HEK293T (cell line): ENCODE measurements around the gene DUSP23.

Experiments
- CTCF ChIA-PET: fragments of 350-600 bp; formaldehyde crosslinking; extraction: SDS; loops from one replicate; lab custom pipeline; 2021; ENCODE audit warnings: antibody characterized with exemption, inconsistent platforms; lab: Yijun Ruan, JAX
- POLR2A ChIA-PET: fragments of 350-600 bp; formaldehyde crosslinking; extraction: SDS; loops from one replicate; lab custom pipeline; 2020; ENCODE audit warnings: antibody characterized with exemption, inconsistent platforms; lab: Yijun Ruan, JAX
- DNase-seq: peaks from one replicate; pipeline ENCODE4 v3.0.0; 2012; ENCODE audit warnings: mixed read lengths; ENCODE audit errors: extremely low spot score
- ARNT ChIP-seq: fragments of 450-650 bp; IDR thresholded peaks from 2 replicates; pipeline ENCODE4 v1.6.1; 2017; ENCODE audit warnings: mild to moderate bottlenecking
- BHLHE40 ChIP-seq: fragments of 450-650 bp; IDR thresholded peaks from 2 replicates; pipeline ENCODE4 v1.6.1; 2016; ENCODE audit warnings: mild to moderate bottlenecking, moderate library complexity, borderline replicate concordance
- CTBP1 ChIP-seq: fragments of 450-650 bp; IDR thresholded peaks from 2 replicates; pipeline ENCODE4 v1.6.1; 2016; ENCODE audit warnings: borderline replicate concordance
- ELF4 ChIP-seq: fragments of 450-650 bp; IDR thresholded peaks from 2 replicates; pipeline ENCODE4 v1.6.1; 2017; ENCODE audit warnings: antibody characterized with exemption
- FOXA1 ChIP-seq: fragments of 450-650 bp; IDR thresholded peaks from 2 replicates; pipeline ENCODE4 v1.6.1; 2016; ENCODE audit warnings: mild to moderate bottlenecking
- FOXK2 ChIP-seq: fragments of 450-650 bp; IDR thresholded peaks from 2 replicates; pipeline ENCODE4 v1.6.1; 2016; ENCODE audit warnings: mild to moderate bottlenecking
- FOXM1 ChIP-seq: fragments of 450-650 bp; IDR thresholded peaks from 2 replicates; pipeline ENCODE4 v1.6.1; 2017; ENCODE audit warnings: mild to moderate bottlenecking, borderline replicate concordance
- HDGF ChIP-seq: fragments of 450-650 bp; IDR thresholded peaks from 2 replicates; pipeline ENCODE4 v1.6.1; 2017; ENCODE audit warnings: antibody characterized with exemption, borderline replicate concordance
- L3MBTL2 ChIP-seq: fragments of 450-650 bp; conservative IDR thresholded peaks from 2 replicates; pipeline ENCODE4 v1.6.1; 2016; ENCODE audit warnings: mild to moderate bottlenecking
- LEF1 ChIP-seq: fragments of 450-650 bp; IDR thresholded peaks from 2 replicates; pipeline ENCODE4 v1.6.1; 2017; ENCODE audit warnings: mild to moderate bottlenecking, borderline replicate concordance
- NFRKB ChIP-seq: fragments of 450-650 bp; IDR thresholded peaks from 2 replicates; pipeline ENCODE4 v1.6.1; 2016; ENCODE audit warnings: mild to moderate bottlenecking, moderate library complexity
- PKNOX1 ChIP-seq: fragments of 450-650 bp; IDR thresholded peaks from 2 replicates; pipeline ENCODE4 v1.6.1; 2016
- SP1 ChIP-seq: fragments of 450-650 bp; IDR thresholded peaks from 2 replicates; pipeline ENCODE4 v1.6.1; 2017
- SUZ12 ChIP-seq: fragments of 450-650 bp; IDR thresholded peaks from 2 replicates; pipeline ENCODE4 v1.6.1; 2016; ENCODE audit warnings: mild to moderate bottlenecking
- TARDBP ChIP-seq: fragments of 450-650 bp; IDR thresholded peaks from 2 replicates; pipeline ENCODE4 v1.6.1; 2016
- ZNF384 ChIP-seq: fragments of 450-650 bp; IDR thresholded peaks from 2 replicates; pipeline ENCODE4 v1.6.1; 2016

Gene DUSP23

GRCh38 chr1:159791461-159791860, 10.7 kb downstream of the DUSP23 start:
- TF ChIP-seq ELF4 = no peak
- no peak for TF ChIP-seq L3MBTL2
- no peak for TF ChIP-seq NFRKB
- no peak for TF ChIP-seq SP1
- no peak for TF ChIP-seq ZNF384
- no peak for TF ChIP-seq ARNT
- CTCF ChIA-PET = no interaction called here
- no peak for DNase-seq
- POLR2A ChIA-PET = no interaction called here

GRCh38 chr1:159795534-159795933, 14.8 kb downstream of the DUSP23 start:
- no peak for DNase-seq
- TF ChIP-seq HDGF (no peak), SP1 (no peak), TARDBP (no peak), L3MBTL2 (no peak)
- POLR2A ChIA-PET = no interaction called here
- CTCF ChIA-PET = no interaction called here

GRCh38 chr1:159798893-159799292, 18.1 kb downstream of the DUSP23 start:
- no peak for TF ChIP-seq HDGF
- peak; percentile 78 for TF ChIP-seq ARNT
- TF ChIP-seq LEF1 = no peak
- POLR2A ChIA-PET = interaction anchor here (1.1 kb wide), 1 partner anchor 127 kb away, joined by 5 read pairs; the partner anchor contains the start of gene TAGLN2
- DNase-seq = peak; percentile 81
- CTCF ChIA-PET = interaction anchor here (0.9 to 4.0 kb wide), 14 partner anchors 9 to 209 kb away, joined by 3 to 53 read pairs (median 4); no protein-coding TSS in a partner anchor

GRCh38 chr1:159799446-159799985, 18.8 kb downstream of the DUSP23 start:
- TF ChIP-seq ARNT (no peak), CTBP1 (no peak)
- CTCF ChIA-PET = interaction anchor here (0.6 to 4.0 kb wide), 14 partner anchors 9 to 208 kb away, joined by 3 to 53 read pairs (median 4); no protein-coding TSS in a partner anchor
- no peak for DNase-seq
- POLR2A ChIA-PET = interaction anchor here (1.1 kb wide), 1 partner anchor 126 kb away, joined by 5 read pairs; the partner anchor contains the start of gene TAGLN2

- no peak for DNase-seq
- ChIA-PET POLR2A (no interaction called here), CTCF (interaction anchor here (2.8 to 4.0 kb wide), 3 partner anchors 89 to 207 kb away, joined by 10 to 53 read pairs (median 33); no protein-coding TSS in a partner anchor)
- TF ChIP-seq FOXK2 (no peak), SP1 (no peak), SUZ12 (no peak), CTBP1 (no peak)
Observed at GRCh38 chr1:159800177-159800930, 19.6 kb downstream of the DUSP23 start.

- DNase-seq = no peak
- POLR2A ChIA-PET = no interaction called here
- CTCF ChIA-PET = interaction anchor here (1.4 kb wide), 1 partner anchor 206 kb away, joined by 4 read pairs; no protein-coding TSS in a partner anchor
- TF ChIP-seq SUZ12 (no peak), L3MBTL2 (no peak), ZNF384 (no peak), PKNOX1 (no peak), TARDBP (no peak), FOXM1 (no peak), FOXA1 (no peak), ELF4 (no peak), HDGF (no peak), ARNT (no peak), CTBP1 (no peak), FOXK2 (no peak), LEF1 (no peak)
Observed at GRCh38 chr1:159802111-159802510, 21.3 kb downstream of the DUSP23 start, which contains the start of gene FCRL6. Gene FCRL6, plus strand, starts transcription at chr1:159802360. Its CDS starts 65 bp downstream, at chr1:159802425.

GRCh38 chr1:159803956-159804689, 23.4 kb downstream of the DUSP23 start:
- ChIA-PET CTCF (interaction anchor here (0.6 to 1.5 kb wide), 2 partner anchors 10 to 89 kb away, joined by 3 read pairs; no protein-coding TSS in a partner anchor), POLR2A (no interaction called here)
- DNase-seq = no peak
- TF ChIP-seq NFRKB (no peak), TARDBP (no peak), FOXK2 (no peak), ELF4 (no peak), L3MBTL2 (no peak), SP1 (no peak), BHLHE40 (no peak), ZNF384 (no peak), CTBP1 (no peak), ARNT (no peak), LEF1 (no peak), PKNOX1 (no peak), FOXA1 (no peak)
